Choroid plexus epithelial cell (primary cell): ENCODE data around the gene EIF1B.
"Not testable (repeated sequence)": the region's sequence is repeated elsewhere in the genome, so short reads cannot be mapped to it uniquely, and the experiment has no call there.

Experiments
- DNase-seq: peaks from one replicate; pipeline ENCODE4 v3.0.0-alpha.2; 2010; ENCODE audit warnings: low read depth
- H3K4me3 ChIP-seq: 2 replicates; pipeline ENCODE4 v1.5.1; 2011; ENCODE audit warnings: low read depth, mild to moderate bottlenecking, control low read depth, low read length, moderate library complexity
- CTCF ChIP-seq: conservative IDR thresholded peaks from 2 replicates; pipeline ENCODE4 v1.5.1; 2011; ENCODE audit warnings: low read depth, mild to moderate bottlenecking, control low read depth, inconsistent platforms, low read length, moderate library complexity

Gene EIF1B

GRCh38 chr3:40278791-40279190, 30.7 kb upstream of the EIF1B start:
- no peak overlapping the region for H3K4me3 ChIP-seq
- DNase-seq, result no peak
- no peak for TF ChIP-seq CTCF

GRCh38 chr3:40281995-40282394, 27.5 kb upstream of the EIF1B start:
- no peak for DNase-seq
- TF ChIP-seq CTCF, result no peak
- H3K4me3 ChIP-seq, result no peak overlapping the region

GRCh38 chr3:40283057-40283456, 26.4 kb upstream of the EIF1B start:
- not testable (repeated sequence) for DNase-seq, H3K4me3 ChIP-seq

GRCh38 chr3:40287248-40287647, 22.3 kb upstream of the EIF1B start:
- TF ChIP-seq CTCF, result no peak
- H3K4me3 ChIP-seq, result no peak overlapping the region
- DNase-seq, result no peak

GRCh38 chr3:40290396-40290795, 19.1 kb upstream of the EIF1B start:
- DNase-seq, result no peak
- H3K4me3 ChIP-seq, result no peak overlapping the region
- TF ChIP-seq CTCF, result no peak

- no peak overlapping the region for H3K4me3 ChIP-seq
- no peak for DNase-seq
- TF ChIP-seq CTCF, result no peak
Measured at GRCh38 chr3:40291471-40291870, 18.0 kb upstream of the EIF1B start.

GRCh38 chr3:40292637-40293349, 16.7 kb upstream of the EIF1B start:
- no peak for DNase-seq
- TF ChIP-seq CTCF, result no peak
- no peak overlapping the region for H3K4me3 ChIP-seq
